ENCODE measurements around the gene OTC. TPM values are rescaled to one million over a fixed set of nuclear protein-coding genes. Genes with fewer than 3 reads are reported as not detected.

OTC gene
- not detected for total RNA-seq
- polyA plus RNA-seq, result not detected
- not detected for total RNA-seq

- ChIA-PET CTCF (no interaction called here), POLR2A (no interaction called here)
- Histone ChIP-seq H3K27ac (ENCODE audit: low read depth, low read length) (no peak within 1 kb of the TSS), H3K36me3 (ENCODE audit: control insufficient read depth in 2 of 3, insufficient read depth in 3 of 3, low read length in 3 of 3) (no peaks in the 10 kb centered on the region), H3K4me1 (ENCODE audit: control insufficient read depth in 2 of 2, insufficient read depth in 2 of 2, low read length in 2 of 2) (no peaks in the 10 kb centered on the region), H3K4me3 (ENCODE audit: low read length) (no peak within 1 kb of the TSS), H3K27me3 (ENCODE audit: control insufficient read depth in 2 of 2, insufficient read depth in 2 of 2, low read length in 2 of 2) (no peaks in the 10 kb centered on the region), H3K9me3 (ENCODE audit: control insufficient read depth in 2 of 3, low read length in 3 of 3) (no peaks in the 10 kb centered on the region)
- Mint-ChIP-seq H3K36me3 (no peaks in the 10 kb centered on the region), H3K27ac (no peak within 1 kb of the TSS), H3K4me3 (no peak within 1 kb of the TSS), H3K4me1 (no peaks in the 10 kb centered on the region), H3K27me3 (peaks cover 2 to 13% (median 6%) of the 10 kb centered on the region in 5 donors), H3K9me3 (peaks cover 0 to 2% (median 0%) of the 10 kb centered on the region in 11 donors)
- DNase-seq, result no peak
- intact Hi-C loops (cut with micrococcal nuclease), result no loop called here
- no peak for ATAC-seq
These were observed at the start of gene OTC for GRCh38 chrX:38352362-38352761. Gene OTC, plus strand, starts transcription at chrX:38352604. Its CDS starts 93 bp downstream, at chrX:38352697.

GRCh38 chrX:38304010-38304409 lies 48.4 kb upstream of the OTC start:
- Mint-ChIP-seq H3K9me3 (no peaks in the 10 kb centered on the region), H3K27me3 (no peaks in the 10 kb centered on the region), H3K27ac (no peak overlapping the region), H3K36me3 (peaks cover 0 to 11% (median 0%) of the 10 kb centered on the region in 5 donors), H3K4me3 (no peak overlapping the region), H3K4me1 (no peaks in the 10 kb centered on the region)
- CTCF ChIA-PET, result no interaction called here
- no peak for ATAC-seq
- H3K4me1 ChIP-seq (ENCODE audit: control insufficient read depth in 2 of 2, insufficient read depth in 2 of 2, low read length in 2 of 2), result no peaks in the 10 kb centered on the region
- no peak overlapping the region for H3K4me3 ChIP-seq (ENCODE audit: low read length)
- POLR2A ChIA-PET, result no interaction called here
- no peak overlapping the region for H3K27ac ChIP-seq (ENCODE audit: low read depth, low read length)
- no peaks in the 10 kb centered on the region for H3K9me3 ChIP-seq (ENCODE audit: control insufficient read depth in 2 of 3, low read length in 3 of 3)
- no peaks in the 10 kb centered on the region for H3K27me3 ChIP-seq (ENCODE audit: control insufficient read depth in 2 of 2, insufficient read depth in 2 of 2, low read length in 2 of 2)
- H3K36me3 ChIP-seq (ENCODE audit: control insufficient read depth in 2 of 3, insufficient read depth in 3 of 3, low read length in 3 of 3), result no peaks in the 10 kb centered on the region
- intact Hi-C loops (cut with micrococcal nuclease), result no loop called here
- DNase-seq, result no peak

- Histone ChIP-seq H3K27ac (ENCODE audit: low read depth, low read length) (no peak overlapping the region), H3K36me3 (ENCODE audit: control insufficient read depth in 2 of 3, insufficient read depth in 3 of 3, low read length in 3 of 3) (no peaks in the 10 kb centered on the region), H3K27me3 (ENCODE audit: control insufficient read depth in 2 of 2, insufficient read depth in 2 of 2, low read length in 2 of 2) (no peaks in the 10 kb centered on the region), H3K4me3 (ENCODE audit: low read length) (no peak overlapping the region), H3K9me3 (ENCODE audit: control insufficient read depth in 2 of 3, low read length in 3 of 3) (no peaks in the 10 kb centered on the region), H3K4me1 (ENCODE audit: control insufficient read depth in 2 of 2, insufficient read depth in 2 of 2, low read length in 2 of 2) (no peaks in the 10 kb centered on the region)
- ATAC-seq, result no peak
- peaks cover 0 to 10% (median 0%) of the 10 kb centered on the region in 5 donors for H3K36me3 Mint-ChIP-seq
- no peaks in the 10 kb centered on the region for H3K27me3 Mint-ChIP-seq
- intact Hi-C loops (cut with micrococcal nuclease), result no loop called here
- H3K4me3 Mint-ChIP-seq, result no peak overlapping the region
- H3K9me3 Mint-ChIP-seq, result no peaks in the 10 kb centered on the region
- ChIA-PET POLR2A (no interaction called here), CTCF (interaction anchor here (1.1 kb wide), 1 partner anchor 21 kb away, joined by 4 read pairs; the partner anchor contains the start of gene RPGR)
- no peaks in the 10 kb centered on the region for H3K4me1 Mint-ChIP-seq
- no peak for DNase-seq
- H3K27ac Mint-ChIP-seq, result no peak overlapping the region
These were observed 46.4 kb upstream of the OTC start for GRCh38 chrX:38305971-38306370.

GRCh38 chrX:38311743-38312142 lies 40.7 kb upstream of the OTC start:
- ChIA-PET POLR2A (no interaction called here), CTCF (no interaction called here)
- Mint-ChIP-seq H3K36me3 (peaks cover 0 to 12% (median 4%) of the 10 kb centered on the region in 5 donors), H3K27me3 (no peaks in the 10 kb centered on the region), H3K27ac (no peak overlapping the region), H3K4me3 (no peak overlapping the region), H3K4me1 (no peaks in the 10 kb centered on the region), H3K9me3 (no peaks in the 10 kb centered on the region)
- Histone ChIP-seq H3K27ac (ENCODE audit: low read depth, low read length) (no peak overlapping the region), H3K9me3 (ENCODE audit: control insufficient read depth in 2 of 3, low read length in 3 of 3) (no peaks in the 10 kb centered on the region), H3K27me3 (ENCODE audit: control insufficient read depth in 2 of 2, insufficient read depth in 2 of 2, low read length in 2 of 2) (no peaks in the 10 kb centered on the region), H3K4me1 (ENCODE audit: control insufficient read depth in 2 of 2, insufficient read depth in 2 of 2, low read length in 2 of 2) (no peaks in the 10 kb centered on the region), H3K4me3 (ENCODE audit: low read length) (no peak overlapping the region), H3K36me3 (ENCODE audit: control insufficient read depth in 2 of 3, insufficient read depth in 3 of 3, low read length in 3 of 3) (no peaks in the 10 kb centered on the region)
- no peak for DNase-seq
- ATAC-seq, result no peak
- intact Hi-C loops (cut with micrococcal nuclease), result no loop called here

GRCh38 chrX:38312436-38312835 lies 40.0 kb upstream of the OTC start:
- intact Hi-C loops (cut with micrococcal nuclease), result no loop called here
- peaks cover 0 to 12% (median 4%) of the 10 kb centered on the region in 5 donors for H3K36me3 Mint-ChIP-seq
- H3K9me3 Mint-ChIP-seq, result no peaks in the 10 kb centered on the region
- H3K4me3 Mint-ChIP-seq, result no peak overlapping the region
- no peaks in the 10 kb centered on the region for H3K27me3 ChIP-seq (ENCODE audit: control insufficient read depth in 2 of 2, insufficient read depth in 2 of 2, low read length in 2 of 2)
- POLR2A ChIA-PET, result no interaction called here
- DNase-seq (no peak), ATAC-seq (no peak)
- H3K4me1 ChIP-seq (ENCODE audit: control insufficient read depth in 2 of 2, insufficient read depth in 2 of 2, low read length in 2 of 2), result no peaks in the 10 kb centered on the region
- CTCF ChIA-PET, result no interaction called here
- no peaks in the 10 kb centered on the region for H3K9me3 ChIP-seq (ENCODE audit: control insufficient read depth in 2 of 3, low read length in 3 of 3)
- H3K27ac ChIP-seq (ENCODE audit: low read depth, low read length), result no peak overlapping the region
- no peaks in the 10 kb centered on the region for H3K36me3 ChIP-seq (ENCODE audit: control insufficient read depth in 2 of 3, insufficient read depth in 3 of 3, low read length in 3 of 3)
- H3K27ac Mint-ChIP-seq, result no peak overlapping the region
- H3K4me3 ChIP-seq (ENCODE audit: low read length), result no peak overlapping the region
- no peaks in the 10 kb centered on the region for H3K4me1 Mint-ChIP-seq
- H3K27me3 Mint-ChIP-seq, result no peaks in the 10 kb centered on the region

GRCh38 chrX:38313190-38313589 lies 39.2 kb upstream of the OTC start:
- no peak overlapping the region for H3K4me3 Mint-ChIP-seq
- no peak for ATAC-seq

GRCh38 chrX:38315186-38315585 lies 37.2 kb upstream of the OTC start:
- ChIA-PET POLR2A (no interaction called here), CTCF (no interaction called here)
- Histone ChIP-seq H3K36me3 (ENCODE audit: control insufficient read depth in 2 of 3, insufficient read depth in 3 of 3, low read length in 3 of 3) (no peaks in the 10 kb centered on the region), H3K9me3 (ENCODE audit: control insufficient read depth in 2 of 3, low read length in 3 of 3) (no peaks in the 10 kb centered on the region), H3K27ac (ENCODE audit: low read depth, low read length) (no peak overlapping the region), H3K4me3 (ENCODE audit: low read length) (no peak overlapping the region), H3K4me1 (ENCODE audit: control insufficient read depth in 2 of 2, insufficient read depth in 2 of 2, low read length in 2 of 2) (no peaks in the 10 kb centered on the region), H3K27me3 (ENCODE audit: control insufficient read depth in 2 of 2, insufficient read depth in 2 of 2, low read length in 2 of 2) (no peaks in the 10 kb centered on the region)
- DNase-seq (no peak), ATAC-seq (no peak)
- intact Hi-C loops (cut with micrococcal nuclease), result no loop called here
- H3K9me3 Mint-ChIP-seq, result no peaks in the 10 kb centered on the region
- H3K4me1 Mint-ChIP-seq, result peaks cover 0 to 1% (median 0%) of the 10 kb centered on the region in 7 donors
- H3K36me3 Mint-ChIP-seq, result peaks cover 0 to 16% (median 4%) of the 10 kb centered on the region in 5 donors
- H3K27me3 Mint-ChIP-seq, result no peaks in the 10 kb centered on the region
- no peak overlapping the region for H3K4me3 Mint-ChIP-seq
- no peak overlapping the region for H3K27ac Mint-ChIP-seq

More at GRCh38 chrX:38313190-38313589, 39.2 kb upstream of the OTC start:
- ChIA-PET POLR2A (no interaction called here), CTCF (no interaction called here)
- no peak for DNase-seq
- intact Hi-C loops (cut with micrococcal nuclease), result no loop called here
- Histone ChIP-seq H3K27me3 (ENCODE audit: control insufficient read depth in 2 of 2, insufficient read depth in 2 of 2, low read length in 2 of 2) (no peaks in the 10 kb centered on the region), H3K27ac (ENCODE audit: low read depth, low read length) (no peak overlapping the region), H3K4me3 (ENCODE audit: low read length) (no peak overlapping the region), H3K9me3 (ENCODE audit: control insufficient read depth in 2 of 3, low read length in 3 of 3) (no peaks in the 10 kb centered on the region), H3K4me1 (ENCODE audit: control insufficient read depth in 2 of 2, insufficient read depth in 2 of 2, low read length in 2 of 2) (no peaks in the 10 kb centered on the region), H3K36me3 (ENCODE audit: control insufficient read depth in 2 of 3, insufficient read depth in 3 of 3, low read length in 3 of 3) (no peaks in the 10 kb centered on the region)
- H3K9me3 Mint-ChIP-seq, result no peaks in the 10 kb centered on the region
- peaks cover 0 to 12% (median 4%) of the 10 kb centered on the region in 5 donors for H3K36me3 Mint-ChIP-seq
- no peaks in the 10 kb centered on the region for H3K27me3 Mint-ChIP-seq
- H3K27ac Mint-ChIP-seq, result no peak overlapping the region
- peaks cover 0 to 1% (median 0%) of the 10 kb centered on the region in 7 donors for H3K4me1 Mint-ChIP-seq
